NOMO-1 (cell line): ENCODE data around the gene SLC12A3.

Experiments used
- DNase-seq, 2 experiments: peaks; one replicate each; lab custom pipeline; 2025; ENCODE audit not compliant: unreplicated experiment in 2 of 2; lab: John Stamatoyannopoulos, UW

The SLC12A3 gene

GRCh38 chr16:56848029-56848936 is 16.7 kb upstream of the SLC12A3 start:
- no peak for DNase-seq

GRCh38 chr16:56848955-56849689 is 15.9 kb upstream of the SLC12A3 start:
- no peak for DNase-seq

GRCh38 chr16:56849690-56850680 is 15.0 kb upstream of the SLC12A3 start:
- no peak for DNase-seq

DNA sequence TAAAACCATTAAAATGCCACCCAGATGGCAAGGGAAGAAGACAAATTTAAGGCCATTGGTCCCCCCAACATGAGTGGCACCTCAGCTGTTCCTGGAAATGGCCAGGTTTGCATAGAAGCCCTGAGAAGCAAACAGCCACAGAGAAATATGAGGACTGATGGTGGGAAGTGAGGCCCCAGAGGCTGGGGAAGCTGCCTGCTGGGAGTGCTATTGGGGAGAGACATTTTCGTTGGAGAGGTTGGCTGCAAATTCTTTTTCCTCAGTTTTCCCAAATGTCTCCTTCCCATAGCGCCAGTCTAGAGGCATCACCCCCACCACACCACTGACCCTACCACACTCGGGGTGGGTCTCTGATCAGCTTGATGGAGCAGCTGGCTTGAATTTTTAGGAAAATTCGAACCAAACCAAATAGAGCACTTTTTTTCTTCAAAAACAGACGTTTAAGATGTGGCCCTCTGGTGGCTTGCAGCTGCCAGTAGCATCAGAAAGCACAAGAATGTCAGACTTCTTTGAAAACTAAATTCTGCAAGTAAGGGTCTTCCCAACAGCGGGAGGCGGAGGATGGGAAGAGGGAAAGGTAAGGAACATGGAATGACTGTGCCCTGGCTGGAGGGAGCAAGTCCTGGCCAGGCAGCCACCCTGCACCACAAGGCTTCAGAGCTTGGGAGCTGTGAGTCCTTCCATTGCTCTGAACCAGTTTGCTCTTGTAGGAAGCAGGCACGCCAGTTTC is 13.2 kb upstream of the SLC12A3 start:
- peak; percentile 9 to 34 for DNase-seq

- DNase-seq = peak; percentile 35 to 46
Observed at GRCh38 chr16:56852401-56852730, 12.6 kb upstream of the SLC12A3 start.

DNA sequence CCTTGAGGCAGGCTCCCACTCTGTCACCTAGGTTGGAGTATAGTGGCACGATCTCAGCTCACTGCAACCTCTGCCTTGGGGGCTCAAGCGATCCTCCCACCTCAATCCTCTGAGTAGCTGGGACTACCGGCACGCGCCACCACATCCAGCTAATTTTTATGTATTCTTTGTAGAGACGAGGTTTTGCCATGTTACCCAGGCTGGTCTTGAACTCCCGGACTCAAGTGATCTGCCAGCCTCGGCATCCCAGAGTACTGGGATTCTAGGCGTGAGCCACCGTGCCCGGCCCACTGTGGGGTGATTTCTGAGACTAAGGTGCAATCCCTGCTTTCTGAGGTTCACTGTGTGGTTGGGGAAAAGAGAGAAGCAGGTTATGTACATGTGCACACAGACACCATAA is 12.0 kb upstream of the SLC12A3 start:
- no peak for DNase-seq

DNA sequence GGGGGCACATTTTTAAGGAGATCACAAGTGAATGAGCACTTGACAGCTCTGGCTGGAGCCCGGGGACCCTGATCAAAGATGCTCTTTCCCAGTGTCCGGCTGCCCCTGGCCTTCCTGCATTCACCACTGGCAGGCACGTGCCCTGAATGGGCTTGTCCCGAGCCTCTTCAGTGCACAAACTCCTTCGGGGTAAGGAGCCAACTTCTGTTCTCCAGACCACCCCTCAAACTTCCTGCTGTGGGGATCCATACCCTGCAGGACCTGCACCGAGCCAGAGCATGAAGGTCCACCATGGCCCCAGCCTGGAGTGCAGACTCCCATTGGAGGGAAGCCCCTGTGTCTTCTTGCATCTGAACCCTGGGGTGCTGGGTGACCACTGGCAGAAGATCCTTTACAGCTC is 9.8 kb upstream of the SLC12A3 start:
- DNase-seq = no peak

GRCh38 chr16:56855946-56856345 is 9.1 kb upstream of the SLC12A3 start:
- DNase-seq = no peak

- DNase-seq = no peak
Observed at GRCh38 chr16:56856876-56857447, 8.0 kb upstream of the SLC12A3 start.

DNA sequence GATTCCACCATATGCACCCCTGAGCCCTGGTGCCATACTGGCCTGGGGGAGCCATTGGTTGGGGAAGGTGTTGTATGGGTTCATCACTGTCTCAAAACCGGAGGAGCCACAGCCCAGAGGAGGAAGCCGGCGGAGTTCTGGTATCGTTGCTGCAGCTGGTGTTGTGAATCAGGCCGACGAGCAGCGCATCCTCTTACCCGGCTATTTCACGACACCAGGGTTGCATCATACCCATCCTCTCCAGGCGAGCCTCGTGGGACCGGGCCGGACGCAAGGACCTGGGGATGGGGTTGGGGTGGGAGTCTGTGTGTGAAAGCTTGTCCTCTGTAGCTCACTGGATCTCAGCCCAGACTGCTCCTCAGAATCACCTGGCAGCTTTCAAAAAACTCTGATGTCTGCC is 6.6 kb upstream of the SLC12A3 start:
- peak; percentile 39 to 65 for DNase-seq

- DNase-seq = no peak
Observed at GRCh38 chr16:56859636-56860035, 5.4 kb upstream of the SLC12A3 start.

DNA sequence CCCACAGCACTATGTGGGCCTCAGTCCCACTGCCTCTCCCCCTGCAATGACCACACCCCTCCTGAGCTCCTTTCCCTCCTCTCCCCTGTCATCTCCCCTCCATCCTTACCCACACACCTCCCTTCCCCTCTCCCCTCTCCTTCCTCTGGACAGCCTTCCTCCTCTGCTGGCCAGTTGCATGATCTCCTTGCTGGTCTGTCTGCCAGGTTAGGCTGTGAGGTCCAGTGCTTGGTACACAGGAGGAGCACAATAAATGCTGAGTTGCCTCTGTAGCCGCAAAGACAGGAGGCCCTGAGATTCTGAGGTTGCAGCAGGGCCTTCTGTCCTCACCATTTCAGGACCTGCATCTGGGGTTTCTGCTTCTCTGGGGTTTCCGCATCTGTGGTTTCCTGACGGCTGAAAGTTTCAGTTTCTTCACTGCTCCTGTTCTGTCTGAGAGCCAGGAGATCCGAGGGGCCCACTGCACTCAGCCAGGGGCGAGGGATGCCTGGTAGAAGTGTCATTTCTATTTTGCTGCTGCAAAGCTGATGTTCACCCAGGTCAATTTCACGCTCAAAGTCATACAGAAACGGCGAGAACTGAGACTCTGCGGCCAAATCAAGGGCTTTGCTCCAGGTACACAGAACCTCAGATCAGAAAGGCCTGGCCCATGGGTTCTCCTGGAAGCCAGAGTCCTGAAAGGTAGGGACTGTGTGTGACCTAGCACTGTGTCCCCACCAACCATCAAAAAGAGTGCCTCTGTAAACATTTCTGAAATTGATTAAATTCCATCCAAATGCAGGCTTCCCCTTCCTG is 4.6 kb upstream of the SLC12A3 start:
- peak in 1 of 2 experiments; percentile 13 for DNase-seq

- DNase-seq = no peak
Observed at GRCh38 chr16:56861092-56861610, 3.9 kb upstream of the SLC12A3 start.

- no peak for DNase-seq
Observed at GRCh38 chr16:56861756-56862155, 3.3 kb upstream of the SLC12A3 start.

- peak; percentile 19 to 49 for DNase-seq
Observed at GRCh38 chr16:56862776-56863175, 2.2 kb upstream of the SLC12A3 start.

GRCh38 chr16:56865394-56866062 is 521 bp downstream of the SLC12A3 start:
- DNase-seq = no peak

DNA sequence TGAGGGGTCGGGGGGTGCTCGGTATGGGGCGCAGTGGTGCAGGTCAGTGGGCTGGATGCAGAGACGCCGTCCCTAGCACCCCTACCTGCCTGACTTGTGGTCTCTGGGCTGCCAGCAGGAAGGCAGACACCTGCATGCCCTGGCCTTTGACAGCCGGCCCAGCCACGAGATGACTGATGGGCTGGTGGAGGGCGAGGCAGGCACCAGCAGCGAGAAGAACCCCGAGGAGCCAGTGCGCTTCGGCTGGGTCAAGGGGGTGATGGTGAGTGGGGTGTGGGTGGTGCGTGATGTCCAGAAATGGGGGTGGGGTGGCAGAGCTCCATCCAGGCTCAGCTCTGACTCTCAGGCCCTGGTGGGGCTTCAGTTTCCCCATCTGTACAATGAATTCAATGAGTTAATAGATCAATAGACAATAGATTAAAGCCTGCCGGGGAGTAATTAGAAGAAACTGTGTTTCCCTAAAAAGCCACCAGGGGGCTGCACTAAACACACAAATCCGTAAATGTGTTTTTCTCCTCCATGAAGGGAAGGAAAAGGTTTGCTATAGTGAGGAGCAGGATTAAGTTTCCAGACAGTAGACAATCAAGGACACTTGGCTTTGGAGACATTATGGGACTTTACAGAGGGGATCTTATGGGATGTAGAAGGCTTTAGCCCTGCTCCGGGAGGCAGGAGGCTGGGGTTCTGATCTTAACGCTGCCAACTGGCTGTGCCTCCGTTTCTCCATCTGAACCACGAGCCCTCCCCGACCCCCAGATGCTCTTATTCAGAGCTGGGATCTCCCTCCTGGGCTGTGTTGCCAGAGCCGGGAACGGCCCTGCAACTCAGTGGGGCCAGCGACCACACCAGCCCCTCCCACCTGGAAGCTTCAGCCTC is 2.2 kb downstream of the SLC12A3 start:
- DNase-seq = peak; percentile 8 to 38
